ENCODE measurements around the gene AIMP1. TPM values are rescaled to one million over a fixed set of nuclear protein-coding genes. Genes with fewer than 3 reads are reported as not detected.

The AIMP1 gene
- total RNA-seq, 1 donor from 2014 or later: 46.8 TPM

GRCh38 chr4:106329041-106329618 lies 12.8 kb downstream of the AIMP1 start:
- DNase-seq (ENCODE audit: low read depth): no peak
- H3K27me3 ChIP-seq (ENCODE audit: insufficient read depth, low read length): no peaks in the 10 kb centered on the region

GRCh38 chr4:106333186-106333585 lies 16.8 kb downstream of the AIMP1 start:
- no peak overlapping the region for H3K4me2 ChIP-seq (ENCODE audit: low read length)
- H3K9me3 ChIP-seq (ENCODE audit: insufficient read depth, low read depth, low read length): no peaks in the 10 kb centered on the region
- peak; percentile 54 for FAIRE-seq
- H3K9me3 Mint-ChIP-seq (ENCODE audit: unreplicated experiment): no peaks in the 10 kb centered on the region
- H3K9ac ChIP-seq (ENCODE audit: low read length): no peak overlapping the region
- H3K4me1 ChIP-seq (ENCODE audit: insufficient read depth, low read length): no peaks in the 10 kb centered on the region
- no peak overlapping the region for H2AFZ ChIP-seq (ENCODE audit: low read depth, low read length)
- no peaks in the 10 kb centered on the region for H3K4me1 Mint-ChIP-seq (ENCODE audit: low read depth, unreplicated experiment)
- peaks cover 3% of the 10 kb centered on the region for H4K20me1 ChIP-seq (ENCODE audit: insufficient read depth, low read length)
- TF ChIP-seq CTCF (IDR thresholded peaks at IDR 0.05; ENCODE audit: insufficient read depth, low read depth, low read length) (no peak), EZH2 (IDR thresholded peaks at IDR 0.05; ENCODE audit: insufficient read depth, low read length) (no peak)
- peaks cover 3% of the 10 kb centered on the region for H3K79me2 ChIP-seq (ENCODE audit: insufficient read depth, low read length)
- no peak overlapping the region for H3K4me3 ChIP-seq (ENCODE audit: insufficient read depth, low read depth, low read length)
- H3K4me3 Mint-ChIP-seq (ENCODE audit: unreplicated experiment): no peak overlapping the region
- DNase-seq (ENCODE audit: low read depth): no peak
- peaks cover 39% of the 10 kb centered on the region for H3K36me3 ChIP-seq (ENCODE audit: insufficient read depth, low read length)
- no peaks in the 10 kb centered on the region for H3K27me3 Mint-ChIP-seq (ENCODE audit: low read depth, unreplicated experiment)
- H3K27ac Mint-ChIP-seq (ENCODE audit: unreplicated experiment): no peak overlapping the region
- peaks cover 20% of the 10 kb centered on the region for H3K36me3 Mint-ChIP-seq (ENCODE audit: low read depth, unreplicated experiment)
- H3K27me3 ChIP-seq (ENCODE audit: insufficient read depth, low read length): no peaks in the 10 kb centered on the region
- no peak overlapping the region for H3K27ac ChIP-seq (ENCODE audit: low read depth, low read length)

More at GRCh38 chr4:106329041-106329618, 12.8 kb downstream of the AIMP1 start:
- Histone ChIP-seq H3K79me2 (ENCODE audit: insufficient read depth, low read length) (peaks cover 10% of the 10 kb centered on the region), H3K4me1 (ENCODE audit: insufficient read depth, low read length) (no peaks in the 10 kb centered on the region), H2AFZ (ENCODE audit: low read depth, low read length) (no peak overlapping the region), H3K27ac (ENCODE audit: low read depth, low read length) (no peak overlapping the region), H3K9ac (ENCODE audit: low read length) (no peak overlapping the region), H4K20me1 (ENCODE audit: insufficient read depth, low read length) (peaks cover 3% of the 10 kb centered on the region), H3K9me3 (ENCODE audit: insufficient read depth, low read depth, low read length) (no peaks in the 10 kb centered on the region), H3K4me2 (ENCODE audit: low read length) (no peak overlapping the region), H3K36me3 (ENCODE audit: insufficient read depth, low read length) (peaks cover 32% of the 10 kb centered on the region), H3K4me3 (ENCODE audit: insufficient read depth, low read depth, low read length) (no peak overlapping the region)
- no peaks in the 10 kb centered on the region for H3K27me3 Mint-ChIP-seq (ENCODE audit: low read depth, unreplicated experiment)
- no peak overlapping the region for H3K27ac Mint-ChIP-seq (ENCODE audit: unreplicated experiment)
- H3K4me3 Mint-ChIP-seq (ENCODE audit: unreplicated experiment): no peak overlapping the region
- H3K4me1 Mint-ChIP-seq (ENCODE audit: low read depth, unreplicated experiment): no peaks in the 10 kb centered on the region
- no peaks in the 10 kb centered on the region for H3K9me3 Mint-ChIP-seq (ENCODE audit: unreplicated experiment)
- H3K36me3 Mint-ChIP-seq (ENCODE audit: low read depth, unreplicated experiment): no peaks in the 10 kb centered on the region
- peak; percentile 78 for FAIRE-seq
- peak; percentile 78 for TF ChIP-seq CTCF (IDR thresholded peaks at IDR 0.05; ENCODE audit: insufficient read depth, low read depth, low read length)
- TF ChIP-seq EZH2 (IDR thresholded peaks at IDR 0.05; ENCODE audit: insufficient read depth, low read length): no peak

- FAIRE-seq (no peak), DNase-seq (ENCODE audit: low read depth) (no peak)
- Mint-ChIP-seq H3K9me3 (ENCODE audit: unreplicated experiment) (peaks cover 2% of the 10 kb centered on the region), H3K4me1 (ENCODE audit: low read depth, unreplicated experiment) (no peaks in the 10 kb centered on the region), H3K36me3 (ENCODE audit: low read depth, unreplicated experiment) (peaks cover 32% of the 10 kb centered on the region), H3K27ac (ENCODE audit: unreplicated experiment) (no peak overlapping the region), H3K27me3 (ENCODE audit: low read depth, unreplicated experiment) (no peaks in the 10 kb centered on the region), H3K4me3 (ENCODE audit: unreplicated experiment) (no peak overlapping the region)
- peaks cover 2% of the 10 kb centered on the region for H3K9me3 ChIP-seq (ENCODE audit: insufficient read depth, low read depth, low read length)
- no peaks in the 10 kb centered on the region for H4K20me1 ChIP-seq (ENCODE audit: insufficient read depth, low read length)
- TF ChIP-seq CTCF (IDR thresholded peaks at IDR 0.05; ENCODE audit: insufficient read depth, low read depth, low read length): no peak
- TF ChIP-seq EZH2 (IDR thresholded peaks at IDR 0.05; ENCODE audit: insufficient read depth, low read length): no peak
- H3K9ac ChIP-seq (ENCODE audit: low read length): no peak overlapping the region
- no peak overlapping the region for H2AFZ ChIP-seq (ENCODE audit: low read depth, low read length)
- peaks cover 6% of the 10 kb centered on the region for H3K79me2 ChIP-seq (ENCODE audit: insufficient read depth, low read length)
- no peaks in the 10 kb centered on the region for H3K27me3 ChIP-seq (ENCODE audit: insufficient read depth, low read length)
- peak overlapping the region; percentile 10 for H3K4me2 ChIP-seq (ENCODE audit: low read length)
- H3K27ac ChIP-seq (ENCODE audit: low read depth, low read length): no peak overlapping the region
- H3K36me3 ChIP-seq (ENCODE audit: insufficient read depth, low read length): peaks cover 46% of the 10 kb centered on the region
- H3K4me1 ChIP-seq (ENCODE audit: insufficient read depth, low read length): no peaks in the 10 kb centered on the region
- H3K4me3 ChIP-seq (ENCODE audit: insufficient read depth, low read depth, low read length): no peak overlapping the region
These were observed 18.6 kb downstream of the AIMP1 start for GRCh38 chr4:106334741-106335470.

All from astrocyte (in vitro differentiated cells and primary cell).